ENCODE results near the gene SLC4A1AP. TPM values are rescaled to one million over a fixed set of nuclear protein-coding genes. Genes with fewer than 3 reads are reported as not detected.

The SLC4A1AP gene
- total RNA-seq, 4 donors from 2014 or later, result 15.4 to 27.0 (median 24.1) TPM

GRCh38 chr2:27634291-27634690, 29.4 kb upstream of the SLC4A1AP start:
- 86 to 100% methylated on average over 2 of the region's 2 CpGs for WGBS, 2 donors
- H3K4me3 ChIP-seq, result no peak overlapping the region
- H3K36me3 ChIP-seq, result peaks cover 10 to 90% (median 24%) of the 10 kb centered on the region in 3 donors
- H3K27ac ChIP-seq, result no peak overlapping the region
- H3K4me1 ChIP-seq, result peaks cover 0 to 15% (median 11%) of the 10 kb centered on the region in 3 donors
- no peak for TF ChIP-seq POLR2A (IDR thresholded peaks at IDR 0.05)
- TF ChIP-seq, protein P1, sequence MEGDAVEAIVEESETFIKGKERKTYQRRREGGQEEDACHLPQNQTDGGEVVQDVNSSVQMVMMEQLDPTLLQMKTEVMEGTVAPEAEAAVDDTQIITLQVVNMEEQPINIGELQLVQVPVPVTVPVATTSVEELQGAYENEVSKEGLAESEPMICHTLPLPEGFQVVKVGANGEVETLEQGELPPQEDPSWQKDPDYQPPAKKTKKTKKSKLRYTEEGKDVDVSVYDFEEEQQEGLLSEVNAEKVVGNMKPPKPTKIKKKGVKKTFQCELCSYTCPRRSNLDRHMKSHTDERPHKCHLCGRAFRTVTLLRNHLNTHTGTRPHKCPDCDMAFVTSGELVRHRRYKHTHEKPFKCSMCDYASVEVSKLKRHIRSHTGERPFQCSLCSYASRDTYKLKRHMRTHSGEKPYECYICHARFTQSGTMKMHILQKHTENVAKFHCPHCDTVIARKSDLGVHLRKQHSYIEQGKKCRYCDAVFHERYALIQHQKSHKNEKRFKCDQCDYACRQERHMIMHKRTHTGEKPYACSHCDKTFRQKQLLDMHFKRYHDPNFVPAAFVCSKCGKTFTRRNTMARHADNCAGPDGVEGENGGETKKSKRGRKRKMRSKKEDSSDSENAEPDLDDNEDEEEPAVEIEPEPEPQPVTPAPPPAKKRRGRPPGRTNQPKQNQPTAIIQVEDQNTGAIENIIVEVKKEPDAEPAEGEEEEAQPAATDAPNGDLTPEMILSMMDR (IDR thresholded peaks at IDR 0.05), result no peak
- intact Hi-C loops (cut with DNase I), result no loop called here
- no peak for DNase-seq
- no peaks in the 10 kb centered on the region for H3K27me3 ChIP-seq
- H3K9me3 ChIP-seq, result no peaks in the 10 kb centered on the region

DNA sequence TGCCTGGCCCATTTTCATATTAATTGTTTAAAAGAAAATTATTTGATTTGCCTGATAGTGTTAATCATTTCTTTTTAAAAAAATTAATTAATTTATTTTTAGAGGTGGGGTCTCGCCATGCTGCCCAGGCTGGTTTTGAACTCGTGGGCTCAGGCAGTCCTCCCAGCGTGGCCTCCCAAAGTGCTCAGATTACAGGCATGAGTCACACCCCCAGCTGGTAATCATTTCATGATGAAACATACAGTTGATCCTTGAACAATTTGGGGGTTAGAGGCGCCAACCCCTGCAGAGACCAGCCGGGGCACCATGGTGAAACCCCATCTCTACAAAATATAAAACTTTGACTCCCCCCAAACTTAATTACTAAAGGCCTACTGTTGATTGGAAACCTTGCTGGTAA, 26.9 kb upstream of the SLC4A1AP start:
- peaks cover 17 to 100% (median 39%) of the 10 kb centered on the region in 3 donors for H3K36me3 ChIP-seq
- H3K4me3 ChIP-seq, result no peak overlapping the region
- intact Hi-C loops (cut with DNase I), result no loop called here
- H3K9me3 ChIP-seq, result no peaks in the 10 kb centered on the region
- TF ChIP-seq, protein P1 (IDR thresholded peaks at IDR 0.05), result no peak
- TF ChIP-seq POLR2A (IDR thresholded peaks at IDR 0.05), result no peak
- no peaks in the 10 kb centered on the region for H3K27me3 ChIP-seq
- H3K27ac ChIP-seq, result no peak overlapping the region
- WGBS, 2 donors, result 80 to 88% methylated on average over 5 of the region's 5 CpGs
- no peak for DNase-seq
- H3K4me1 ChIP-seq, result no peaks in the 10 kb centered on the region

- H3K27me3 ChIP-seq, result no peaks in the 10 kb centered on the region
- H3K36me3 ChIP-seq, result peaks cover 17 to 100% (median 47%) of the 10 kb centered on the region in 3 donors
- no peaks in the 10 kb centered on the region for H3K9me3 ChIP-seq
- DNase-seq, result no peak
- WGBS, 2 donors, result 51 to 54% methylated on average over 3 of the region's 3 CpGs
- no peak overlapping the region for H3K4me3 ChIP-seq
- no peak overlapping the region for H3K27ac ChIP-seq
- no peaks in the 10 kb centered on the region for H3K4me1 ChIP-seq
- intact Hi-C loops (cut with DNase I), result no loop called here
- no peak for TF ChIP-seq POLR2A (IDR thresholded peaks at IDR 0.05)
- TF ChIP-seq, protein P1 (IDR thresholded peaks at IDR 0.05), result no peak
Measured at GRCh38 chr2:27638037-27638637, 25.6 kb upstream of the SLC4A1AP start.

DNA sequence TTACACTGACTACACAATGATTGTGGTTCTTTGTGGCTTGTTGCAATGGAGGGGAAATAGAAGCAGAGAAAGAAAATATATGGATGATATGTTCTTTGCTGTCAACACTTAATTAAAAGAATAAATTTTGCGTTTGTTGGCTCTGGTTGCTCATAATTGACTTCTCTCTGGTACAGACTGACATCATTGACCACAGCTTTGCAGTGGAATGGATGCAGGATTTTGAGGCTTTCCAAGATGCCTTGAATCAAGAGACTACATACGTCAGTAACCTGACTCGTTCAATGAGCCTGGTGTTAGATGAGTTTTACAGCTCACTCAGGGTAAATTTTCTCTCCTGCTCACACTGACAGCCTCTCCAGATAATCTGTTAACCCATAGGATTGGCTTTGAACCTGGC, 25.0 kb upstream of the SLC4A1AP start:
- H3K27me3 ChIP-seq, result no peaks in the 10 kb centered on the region
- H3K36me3 ChIP-seq, result peaks cover 17 to 100% (median 43%) of the 10 kb centered on the region in 3 donors
- TF ChIP-seq POLR2A (IDR thresholded peaks at IDR 0.05), result no peak
- TF ChIP-seq, protein P1 (IDR thresholded peaks at IDR 0.05), result no peak
- H3K4me1 ChIP-seq, result no peaks in the 10 kb centered on the region
- WGBS, 2 donors, result 41 to 83% methylated on average over 3 of the region's 3 CpGs
- no peaks in the 10 kb centered on the region for H3K9me3 ChIP-seq
- intact Hi-C loops (cut with DNase I), result no loop called here
- no peak overlapping the region for H3K27ac ChIP-seq
- no peak overlapping the region for H3K4me3 ChIP-seq
- no peak for DNase-seq

DNA sequence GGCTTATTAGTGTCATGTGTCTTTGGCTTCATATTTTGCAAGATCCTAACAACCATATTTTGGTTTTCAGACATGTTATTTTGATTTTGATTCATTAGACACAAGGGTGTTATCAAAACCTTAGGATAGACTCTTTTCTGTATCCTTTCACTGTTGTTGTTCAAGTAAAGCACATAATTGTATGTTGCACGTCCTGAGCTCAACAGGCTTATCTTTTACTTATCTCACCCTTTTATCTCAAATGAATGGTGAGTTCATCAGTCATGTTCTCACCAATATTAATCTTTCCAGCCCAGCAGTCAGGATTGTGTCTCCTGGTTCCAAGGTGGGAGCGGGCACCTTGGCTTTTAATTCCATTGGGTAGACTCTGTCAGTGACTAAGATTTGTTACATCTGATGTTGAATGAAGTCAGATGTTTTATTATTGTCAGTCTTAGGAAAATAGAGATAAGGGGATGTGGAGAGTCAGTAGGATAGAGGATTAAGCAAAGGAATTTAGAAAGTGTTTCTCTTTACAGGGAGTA, 22.9 kb upstream of the SLC4A1AP start:
- no peaks in the 10 kb centered on the region for H3K4me1 ChIP-seq
- no peak overlapping the region for H3K27ac ChIP-seq
- peaks cover 13 to 100% (median 46%) of the 10 kb centered on the region in 3 donors for H3K36me3 ChIP-seq
- no peaks in the 10 kb centered on the region for H3K9me3 ChIP-seq
- WGBS, 2 donors, result 88 to 89% methylated on average over 2 of the region's 2 CpGs
- H3K4me3 ChIP-seq, result no peak overlapping the region
- intact Hi-C loops (cut with DNase I), result no loop called here
- no peaks in the 10 kb centered on the region for H3K27me3 ChIP-seq
- DNase-seq, result no peak
- TF ChIP-seq POLR2A (IDR thresholded peaks at IDR 0.05), result no peak
- TF ChIP-seq, protein P1 (IDR thresholded peaks at IDR 0.05), result no peak

Data from esophagus squamous epithelium (tissue), 5 donors.